Immature natural killer cell (primary cell): ENCODE measurements around the gene TSPAN17. TPM values are rescaled to one million over a fixed set of nuclear protein-coding genes. Genes with fewer than 3 reads are reported as not detected.

Source experiments
- DNase-seq, 3 donors: peaks; one replicate each; pipeline ENCODE4 v3.0.0; 2022; ENCODE audit warnings: mixed read lengths in 1 of 3
- H3K27ac Mint-ChIP-seq, 6 donors: one replicate each; pipeline ENCODE4 v1.8.0; 2020; ENCODE audit warnings: mixed read lengths in 6 of 6, mild to moderate bottlenecking in 5 of 6, inconsistent platforms in 4 of 6, moderate library complexity in 3 of 6
- H3K27me3 Mint-ChIP-seq, 3 donors: one replicate each; pipeline ENCODE4 v1.8.0; 2020 to 2021; ENCODE audit warnings: low read depth in 3 of 3, mild to moderate bottlenecking in 3 of 3, mixed read lengths in 3 of 3, moderate library complexity in 3 of 3, inconsistent platforms in 1 of 3
- H3K36me3 Mint-ChIP-seq, 3 donors: one replicate each; pipeline ENCODE4 v1.8.0; 2020; ENCODE audit warnings: mixed read lengths in 3 of 3, inconsistent platforms in 2 of 3, mild to moderate bottlenecking in 2 of 3
- H3K4me1 Mint-ChIP-seq, 2 donors: one replicate each; pipeline ENCODE4 v1.8.0; 2020; ENCODE audit warnings: inconsistent platforms in 2 of 2, mild to moderate bottlenecking in 2 of 2, mixed read lengths in 2 of 2, moderate library complexity in 1 of 2
- H3K4me3 Mint-ChIP-seq, 5 donors: one replicate each; pipeline ENCODE4 v1.8.0; 2020; ENCODE audit warnings: mild to moderate bottlenecking in 5 of 5, mixed read lengths in 5 of 5, inconsistent platforms in 3 of 5, moderate library complexity in 3 of 5
- H3K9me3 Mint-ChIP-seq, 6 donors: one replicate each; pipeline ENCODE4 v1.8.0; 2020; ENCODE audit warnings: mild to moderate bottlenecking in 6 of 6, mixed read lengths in 6 of 6, inconsistent platforms in 4 of 6, moderate library complexity in 3 of 6
- polyA plus RNA-seq, 3 donors: library from polyadenylated mRNA; unstranded; fragments of 300-500 nt; fragmentation: Illumina TruSeq; gene quantifications; one replicate each; pipeline ENCODE4 v1.2.3, GENCODE V29; 2021

Gene TSPAN17
- polyA plus RNA-seq, 3 donors from 2014 or later: 45.2 to 53.0 (median 49.4) TPM

GRCh38 chr5:176676361-176676824 lies 29.1 kb downstream of the TSPAN17 start:
- no peaks in the 10 kb centered on the region for H3K9me3 Mint-ChIP-seq
- DNase-seq: no peak
- H3K27ac Mint-ChIP-seq: no peak overlapping the region
- peaks cover 12 to 17% (median 13%) of the 10 kb centered on the region in 3 donors for H3K27me3 Mint-ChIP-seq
- no peak overlapping the region for H3K4me3 Mint-ChIP-seq
- no peaks in the 10 kb centered on the region for H3K36me3 Mint-ChIP-seq
- H3K4me1 Mint-ChIP-seq: peaks cover 11 to 14% of the 10 kb centered on the region in 2 donors

- H3K4me3 Mint-ChIP-seq: no peak overlapping the region
- peaks cover 18 to 24% (median 18%) of the 10 kb centered on the region in 3 donors for H3K27me3 Mint-ChIP-seq
- H3K27ac Mint-ChIP-seq: no peak overlapping the region
- H3K9me3 Mint-ChIP-seq: no peaks in the 10 kb centered on the region
- H3K36me3 Mint-ChIP-seq: peaks cover 0 to under 1% (median 0%) of the 10 kb centered on the region in 3 donors
- DNase-seq: no peak
- peaks cover 11 to 14% of the 10 kb centered on the region in 2 donors for H3K4me1 Mint-ChIP-seq
Observed at GRCh38 chr5:176677209-176677939, 30.1 kb downstream of the TSPAN17 start.

- Mint-ChIP-seq H3K36me3 (peaks cover 0 to 4% (median 0%) of the 10 kb centered on the region in 3 donors), H3K27me3 (peaks cover 19 to 26% (median 22%) of the 10 kb centered on the region in 3 donors), H3K27ac (no peak overlapping the region), H3K4me1 (peaks cover 11 to 13% of the 10 kb centered on the region in 2 donors), H3K4me3 (no peak overlapping the region), H3K9me3 (no peaks in the 10 kb centered on the region)
- DNase-seq: no peak
Observed at GRCh38 chr5:176678584-176678983, 31.3 kb downstream of the TSPAN17 start.

- H3K4me1 Mint-ChIP-seq: peaks cover 5% of the 10 kb centered on the region in 2 donors
- H3K27me3 Mint-ChIP-seq: peaks cover 22 to 28% (median 27%) of the 10 kb centered on the region in 3 donors
- DNase-seq: no peak
- H3K4me3 Mint-ChIP-seq: no peak overlapping the region
- H3K9me3 Mint-ChIP-seq: peaks cover 0 to 4% (median 0%) of the 10 kb centered on the region in 6 donors
- no peak overlapping the region for H3K27ac Mint-ChIP-seq
- peaks cover 0 to 4% (median 0%) of the 10 kb centered on the region in 3 donors for H3K36me3 Mint-ChIP-seq
Observed at GRCh38 chr5:176679365-176680225, 32.3 kb downstream of the TSPAN17 start.

- peaks cover 24 to 31% (median 28%) of the 10 kb centered on the region in 3 donors for H3K27me3 Mint-ChIP-seq
- H3K4me3 Mint-ChIP-seq: no peak overlapping the region
- no peaks in the 10 kb centered on the region for H3K4me1 Mint-ChIP-seq
- no peak for DNase-seq
- H3K36me3 Mint-ChIP-seq: peaks cover 0 to 4% (median 3%) of the 10 kb centered on the region in 3 donors
- no peak overlapping the region for H3K27ac Mint-ChIP-seq
- peaks cover 2 to 10% (median 5%) of the 10 kb centered on the region in 6 donors for H3K9me3 Mint-ChIP-seq
Observed at GRCh38 chr5:176680226-176680563, 32.9 kb downstream of the TSPAN17 start.

- no peak overlapping the region for H3K4me3 Mint-ChIP-seq
- peaks cover 21 to 37% (median 28%) of the 10 kb centered on the region in 3 donors for H3K27me3 Mint-ChIP-seq
- no peak for DNase-seq
- H3K36me3 Mint-ChIP-seq: peaks cover 0 to 9% (median 4%) of the 10 kb centered on the region in 3 donors
- peaks cover 3 to 19% (median 7%) of the 10 kb centered on the region in 6 donors for H3K9me3 Mint-ChIP-seq
- no peak overlapping the region for H3K27ac Mint-ChIP-seq
- no peaks in the 10 kb centered on the region for H3K4me1 Mint-ChIP-seq
Observed at GRCh38 chr5:176682016-176682531, 34.8 kb downstream of the TSPAN17 start.

- Mint-ChIP-seq H3K27ac (no peak overlapping the region), H3K4me1 (no peaks in the 10 kb centered on the region), H3K27me3 (peaks cover 21 to 33% (median 23%) of the 10 kb centered on the region in 3 donors), H3K4me3 (no peak overlapping the region), H3K36me3 (peaks cover 0 to 9% (median 4%) of the 10 kb centered on the region in 3 donors), H3K9me3 (peaks cover 3 to 19% (median 8%) of the 10 kb centered on the region in 6 donors)
- no peak for DNase-seq
Observed at GRCh38 chr5:176685010-176685409, 37.7 kb downstream of the TSPAN17 start.

- Mint-ChIP-seq H3K27me3 (peaks cover 16 to 26% (median 16%) of the 10 kb centered on the region in 3 donors), H3K27ac (no peak overlapping the region), H3K36me3 (peaks cover 0 to 9% (median 4%) of the 10 kb centered on the region in 3 donors), H3K4me1 (no peaks in the 10 kb centered on the region), H3K4me3 (no peak overlapping the region), H3K9me3 (peaks cover 3 to 19% (median 8%) of the 10 kb centered on the region in 6 donors)
- no peak for DNase-seq
Observed at GRCh38 chr5:176687247-176687646, 40.0 kb downstream of the TSPAN17 start.

- DNase-seq: no peak
- H3K27me3 Mint-ChIP-seq: peaks cover 14 to 25% (median 15%) of the 10 kb centered on the region in 3 donors
- H3K9me3 Mint-ChIP-seq: peaks cover 3 to 19% (median 8%) of the 10 kb centered on the region in 6 donors
- H3K36me3 Mint-ChIP-seq: peaks cover 0 to 9% (median 0%) of the 10 kb centered on the region in 3 donors
- no peak overlapping the region for H3K4me3 Mint-ChIP-seq
- no peak overlapping the region for H3K27ac Mint-ChIP-seq
- H3K4me1 Mint-ChIP-seq: no peaks in the 10 kb centered on the region
Observed at GRCh38 chr5:176687881-176688280, 40.6 kb downstream of the TSPAN17 start.

GRCh38 chr5:176690911-176691310 lies 43.6 kb downstream of the TSPAN17 start:
- no peak for DNase-seq
- Mint-ChIP-seq H3K27me3 (peaks cover 13 to 25% (median 18%) of the 10 kb centered on the region in 3 donors), H3K4me3 (no peak overlapping the region), H3K36me3 (peaks cover 0 to 2% (median 0%) of the 10 kb centered on the region in 3 donors), H3K4me1 (no peaks in the 10 kb centered on the region), H3K9me3 (peaks cover 0 to 1% (median under 1%) of the 10 kb centered on the region in 6 donors), H3K27ac (peak overlapping the region in 1 of 6 donors; percentile 35)

- no peak overlapping the region for H3K4me3 Mint-ChIP-seq
- peaks cover 0 to 1% (median 0%) of the 10 kb centered on the region in 6 donors for H3K9me3 Mint-ChIP-seq
- peaks cover 13 to 28% (median 22%) of the 10 kb centered on the region in 3 donors for H3K27me3 Mint-ChIP-seq
Observed at GRCh38 chr5:176691524-176691923, 44.2 kb downstream of the TSPAN17 start.

GRCh38 chr5:176692326-176692725 lies 45.0 kb downstream of the TSPAN17 start:
- no peak overlapping the region for H3K4me3 Mint-ChIP-seq
- DNase-seq: no peak
- H3K36me3 Mint-ChIP-seq: peaks cover 0 to 5% (median 0%) of the 10 kb centered on the region in 3 donors
- H3K27me3 Mint-ChIP-seq: peaks cover 13 to 26% (median 25%) of the 10 kb centered on the region in 3 donors
- H3K4me1 Mint-ChIP-seq: no peaks in the 10 kb centered on the region
- no peak overlapping the region for H3K27ac Mint-ChIP-seq
- peaks cover 0 to 1% (median 0%) of the 10 kb centered on the region in 6 donors for H3K9me3 Mint-ChIP-seq

More at GRCh38 chr5:176691524-176691923, 44.2 kb downstream of the TSPAN17 start:
- Mint-ChIP-seq H3K36me3 (no peaks in the 10 kb centered on the region), H3K4me1 (no peaks in the 10 kb centered on the region), H3K27ac (no peak overlapping the region)
- DNase-seq: no peak

GRCh38 chr5:176692839-176693476 lies 45.7 kb downstream of the TSPAN17 start:
- Mint-ChIP-seq H3K36me3 (peaks cover 0 to 5% (median 0%) of the 10 kb centered on the region in 3 donors), H3K27ac (no peak overlapping the region), H3K9me3 (peaks cover 0 to 1% (median 0%) of the 10 kb centered on the region in 6 donors), H3K4me1 (no peaks in the 10 kb centered on the region), H3K27me3 (peaks cover 13 to 28% (median 27%) of the 10 kb centered on the region in 3 donors), H3K4me3 (no peak overlapping the region)
- no peak for DNase-seq
